BLaER1 treated with 17β-estradiol and CSF1 and Interleukin-3, amounts not matched to agents 10 nM and 100 nM (cell line): Measurements from ENCODE around the gene TP53BP2.
"Not testable (repeated sequence)": the region's sequence is repeated elsewhere in the genome, so short reads cannot be mapped to it uniquely, and the experiment has no call there.

Source experiments
- H3K27ac ChIP-seq, 11 experiments: shearing (Covaris generic); formaldehyde crosslinking; 2 replicates each; pipeline ENCODE4 v1.8.1; 2022
- H3K27me3 ChIP-seq, 11 experiments: shearing (Covaris generic); formaldehyde crosslinking; 2 replicates each; pipeline ENCODE4 v1.8.1; 2022
- H3K36me3 ChIP-seq, 11 experiments: shearing (Covaris generic); formaldehyde crosslinking; 2 replicates each; pipeline ENCODE4 v1.8.1; 2022
- H3K4me1 ChIP-seq, 10 experiments: shearing (Covaris generic); formaldehyde crosslinking; 2 replicates each; pipeline ENCODE4 v1.8.1; 2022
- H3K4me2 ChIP-seq, 11 experiments: shearing (Covaris generic); formaldehyde crosslinking; 2 replicates each; pipeline ENCODE4 v1.8.1; 2022
- H3K4me3 ChIP-seq, 10 experiments: shearing (Covaris generic); formaldehyde crosslinking; 2 replicates each; pipeline ENCODE4 v1.8.1; 2022
- H3K9ac ChIP-seq, 11 experiments: shearing (Covaris generic); formaldehyde crosslinking; 2 replicates each; pipeline ENCODE4 v1.8.1; 2022
- H3K9me3 ChIP-seq, 11 experiments: shearing (Covaris generic); formaldehyde crosslinking; replicated peaks in 1 of 11; 2 replicates each; pipeline ENCODE4 v1.8.1; 2022
- H4K20me1 ChIP-seq, 11 experiments: shearing (Covaris generic); formaldehyde crosslinking; 2 replicates each; pipeline ENCODE4 v1.8.1; 2022
- Cebpa-rat ChIP-seq, 11 experiments: shearing (Covaris generic); IDR thresholded peaks; 2 replicates each; pipeline ENCODE4 v1.8.1; 2022

TP53BP2 gene

DNA sequence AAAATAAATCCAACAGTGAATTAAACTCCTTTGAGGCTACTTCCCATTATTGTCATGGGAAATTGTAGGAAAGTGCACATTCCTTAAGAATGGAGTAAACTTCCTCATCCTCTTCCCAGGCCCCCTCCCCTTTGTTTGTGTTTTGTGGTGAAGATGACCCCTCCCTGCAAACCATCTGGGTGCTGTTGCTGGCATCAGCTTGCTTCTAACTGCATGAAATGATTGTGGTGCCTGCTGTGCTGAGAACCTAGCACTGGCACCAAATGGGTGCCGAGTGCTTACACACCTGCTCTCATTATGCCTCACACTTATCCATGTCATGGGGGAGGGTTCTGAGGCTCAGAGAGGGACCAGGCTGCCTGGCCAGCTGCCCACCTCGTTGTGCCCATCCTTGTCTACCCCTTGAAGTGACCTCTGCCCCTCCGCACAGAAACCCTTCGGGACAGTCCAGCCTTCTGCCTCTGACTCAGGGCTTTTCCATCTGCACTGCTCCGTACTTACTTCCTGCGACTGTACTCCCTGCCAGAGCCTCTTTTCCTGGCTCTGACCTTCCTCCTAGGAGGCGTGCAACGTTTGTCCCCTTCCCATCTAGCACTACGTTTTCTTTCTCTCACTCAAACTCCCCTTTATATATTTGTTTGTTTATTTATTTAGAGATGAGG, 102.8 kb downstream of the TP53BP2 start:
- no peak overlapping the region for H3K4me2 ChIP-seq
- no peak for TF ChIP-seq Cebpa-rat (IDR thresholded peaks at IDR 0.05)
- H3K27me3 ChIP-seq, result no peaks in the 10 kb centered on the region
- no peak overlapping the region for H3K4me3 ChIP-seq
- no peak overlapping the region for H3K27ac ChIP-seq
- H3K4me1 ChIP-seq, result no peaks in the 10 kb centered on the region
- peaks cover 0 to 30% (median 0%) of the 10 kb centered on the region in 11 experiments; a peak in 4 of 22 replicates for H4K20me1 ChIP-seq
- H3K36me3 ChIP-seq, result peaks cover 19 to 83% (median 41%) of the 10 kb centered on the region in 11 experiments; a peak in 20 of 22 replicates
- H3K9ac ChIP-seq, result no peak overlapping the region
- H3K9me3 ChIP-seq, result no peaks in the 10 kb centered on the region

DNA sequence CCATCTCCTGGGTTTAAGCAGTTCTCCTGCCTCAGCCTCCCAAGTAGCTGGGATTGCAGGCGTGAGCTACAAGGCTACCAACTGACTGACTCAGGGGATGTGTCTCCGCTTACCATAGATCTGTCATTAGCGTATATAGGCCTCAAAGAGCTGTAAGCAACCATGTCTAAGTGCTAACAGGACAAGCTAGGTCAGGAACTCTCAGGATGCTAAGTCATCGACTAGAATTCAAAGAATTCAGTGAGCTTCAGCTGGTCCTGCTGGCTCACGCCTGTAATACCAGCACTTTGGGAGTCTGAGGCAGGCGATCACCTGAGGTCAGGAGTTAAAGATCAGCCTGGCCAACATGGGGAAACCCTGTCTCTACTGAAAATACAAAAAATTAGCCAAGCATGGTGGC, 103.9 kb downstream of the TP53BP2 start:
- no peak for TF ChIP-seq Cebpa-rat (IDR thresholded peaks at IDR 0.05)
- peaks cover 13 to 72% (median 33%) of the 10 kb centered on the region in 11 experiments; a peak in 20 of 22 replicates for H3K36me3 ChIP-seq

DNA sequence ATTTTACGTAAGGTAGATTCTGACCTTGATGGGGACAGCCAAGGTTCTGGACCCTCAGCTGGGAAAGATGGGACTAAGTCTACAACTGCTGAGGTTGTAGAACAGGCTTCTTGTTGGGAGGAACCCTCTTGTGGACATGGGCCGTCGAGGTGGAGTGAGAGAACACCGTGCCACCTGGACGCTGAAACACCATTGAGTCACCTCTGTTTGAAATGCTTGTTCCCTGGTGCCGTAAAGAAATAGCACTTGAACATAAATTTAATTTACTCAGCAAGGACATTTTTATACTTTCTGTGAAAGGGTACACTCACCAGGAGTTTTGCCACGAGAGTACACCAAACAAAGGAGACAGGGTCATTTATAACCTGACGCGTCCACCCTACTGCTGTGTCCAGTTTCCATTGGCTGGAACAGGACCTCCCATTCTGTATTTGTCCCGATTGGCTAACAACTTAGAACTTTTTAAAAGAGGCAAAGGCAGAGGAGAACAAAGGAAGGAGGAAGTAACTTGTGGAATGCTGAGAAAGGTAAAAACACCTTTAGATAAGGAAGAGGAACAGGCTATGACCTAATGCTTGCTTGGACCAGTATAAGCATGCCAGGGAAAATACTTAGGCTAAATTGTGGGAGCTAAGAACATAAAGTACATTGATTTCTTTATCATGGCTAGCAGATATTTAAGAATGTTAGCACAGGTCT, 105.6 kb downstream of the TP53BP2 start:
- H3K4me2 ChIP-seq, H3K27ac ChIP-seq, H3K9ac ChIP-seq, H3K4me1 ChIP-seq, H3K27me3 ChIP-seq, H3K9me3 ChIP-seq, H3K4me3 ChIP-seq: not testable (repeated sequence)
- Histone ChIP-seq H3K36me3 (peaks cover 0 to 67% (median 17%) of the 10 kb centered on the region in 11 experiments; a peak in 19 of 22 replicates), H4K20me1 (peaks cover 0 to 33% (median 0%) of the 10 kb centered on the region in 11 experiments; a peak in 8 of 22 replicates)

More for the DNA sequence above, 103.9 kb downstream of the TP53BP2 start:
- H3K9me3 ChIP-seq, result no peaks in the 10 kb centered on the region
- no peak overlapping the region for H3K27ac ChIP-seq
- H3K4me1 ChIP-seq, result no peaks in the 10 kb centered on the region
- H3K4me3 ChIP-seq, result no peak overlapping the region
- no peak overlapping the region for H3K9ac ChIP-seq
- H4K20me1 ChIP-seq, result peaks cover 0 to 25% (median 0%) of the 10 kb centered on the region in 11 experiments; a peak in 7 of 22 replicates
- no peak overlapping the region for H3K4me2 ChIP-seq
- no peaks in the 10 kb centered on the region for H3K27me3 ChIP-seq

DNA sequence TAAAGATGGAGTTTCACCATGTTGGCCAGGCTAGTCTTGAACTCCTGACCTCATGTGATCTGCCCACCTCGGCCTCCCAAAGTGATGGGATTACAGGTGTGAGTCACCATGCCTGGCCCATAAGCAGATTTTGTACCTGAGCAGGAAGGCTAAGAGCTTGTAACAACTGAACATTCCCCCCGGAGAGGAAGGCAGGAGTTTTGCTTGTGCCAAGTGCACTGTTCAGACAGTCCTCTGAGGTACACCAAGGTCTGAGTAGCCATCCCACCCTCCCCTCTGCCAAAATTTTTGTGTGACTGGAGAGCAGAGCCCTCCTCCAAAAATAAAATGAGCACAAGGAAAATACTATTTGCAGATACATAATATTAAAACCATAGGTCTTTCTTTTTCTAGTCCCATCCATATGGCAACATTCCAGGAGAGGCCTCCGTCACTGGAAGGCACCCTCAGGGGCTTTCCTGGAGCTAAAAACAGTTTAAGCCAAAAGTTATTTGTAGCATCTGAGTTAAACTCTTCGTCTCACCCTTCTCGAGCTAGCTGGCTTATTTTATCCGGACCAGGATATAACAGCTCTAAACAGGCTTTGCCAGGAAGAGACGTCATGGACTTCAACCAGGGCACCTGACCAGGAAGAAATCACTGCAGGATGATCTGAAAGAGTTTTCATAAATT, 106.2 kb downstream of the TP53BP2 start:
- Histone ChIP-seq H3K27me3 (no peaks in the 10 kb centered on the region), H3K27ac (no peak overlapping the region), H3K4me1 (0 out of 20 replicates have a peak, but pooled peaks cover 0 to 4% (median 0%) of the 10 kb centered on the region in 10 experiments), H3K4me3 (no peak overlapping the region), H3K9ac (no peak overlapping the region), H3K4me2 (no peak overlapping the region), H4K20me1 (peaks cover 0 to 35% (median 0%) of the 10 kb centered on the region in 11 experiments; a peak in 8 of 22 replicates), H3K36me3 (peaks cover 0 to 64% (median 12%) of the 10 kb centered on the region in 11 experiments; a peak in 16 of 22 replicates), H3K9me3 (no peaks in the 10 kb centered on the region)
- TF ChIP-seq Cebpa-rat (IDR thresholded peaks at IDR 0.05), result no peak

DNA sequence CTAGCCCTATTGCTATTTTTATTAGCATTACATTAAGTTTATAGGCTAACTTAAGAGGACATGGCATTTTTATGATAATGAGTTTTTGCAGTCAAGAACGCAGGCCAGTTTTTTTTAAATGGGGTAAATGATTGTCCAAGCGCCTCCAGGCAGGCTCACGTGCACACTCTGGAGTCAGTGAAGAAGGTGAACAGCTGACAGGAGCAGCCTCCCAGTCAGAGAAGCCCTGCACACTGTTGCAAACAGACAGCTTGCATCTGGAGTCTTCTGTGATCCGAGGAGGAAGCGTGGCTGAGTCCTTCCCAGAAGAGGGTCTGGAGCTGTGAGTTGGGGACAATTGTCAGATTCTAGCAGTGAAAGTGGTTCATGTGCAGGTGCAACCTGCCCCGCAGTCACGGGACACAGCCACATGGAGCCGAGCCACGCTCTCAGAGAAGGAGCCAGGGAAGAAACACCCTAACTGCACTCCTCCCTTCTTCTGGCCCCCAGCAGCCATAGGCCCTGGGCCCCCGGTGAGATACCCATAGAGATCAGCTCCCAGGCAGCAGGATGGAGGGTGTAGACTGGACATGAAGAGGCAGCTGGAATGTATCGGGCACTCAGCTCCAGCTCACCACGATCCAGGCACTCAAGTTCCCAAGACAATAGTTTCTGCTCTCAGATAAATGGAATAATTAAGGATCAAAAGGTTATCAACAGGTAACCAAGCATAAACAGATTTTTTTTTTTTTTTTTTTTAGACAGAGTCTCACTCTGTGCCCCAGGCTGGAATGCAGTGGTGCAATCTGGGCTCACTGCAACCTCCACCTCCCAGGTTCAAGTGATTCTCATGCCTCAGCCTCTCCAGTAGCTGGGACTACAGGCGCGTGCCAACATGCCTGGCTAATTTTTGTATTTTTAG, 107.0 kb downstream of the TP53BP2 start:
- no peak overlapping the region for H3K4me2 ChIP-seq

DNA sequence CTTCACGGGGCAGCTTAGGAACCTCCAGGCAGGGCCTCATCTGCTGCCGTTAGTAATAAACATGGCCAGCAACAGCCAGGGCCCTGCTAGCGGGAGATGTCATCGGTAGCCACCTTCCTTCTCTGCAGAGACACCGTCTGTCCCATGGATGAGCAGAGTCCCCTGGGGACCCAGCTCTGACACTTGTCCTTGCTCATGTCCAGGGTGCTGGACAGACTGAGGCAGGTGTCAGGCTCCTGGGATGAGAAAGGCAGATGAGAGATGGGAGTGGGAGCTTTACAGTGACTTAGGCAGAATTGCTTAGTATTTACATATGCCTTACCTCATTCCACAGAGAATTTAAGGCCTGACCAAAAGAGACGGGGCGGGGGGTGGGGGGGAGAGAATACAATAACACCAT, 108.4 kb downstream of the TP53BP2 start:
- Histone ChIP-seq H3K27me3 (no peaks in the 10 kb centered on the region), H3K4me1 (0 out of 20 replicates have a peak, but pooled peaks cover 0 to 4% (median 0%) of the 10 kb centered on the region in 10 experiments), H3K36me3 (peaks cover 0 to 62% (median 9%) of the 10 kb centered on the region in 11 experiments; a peak in 15 of 22 replicates), H3K9me3 (no peaks in the 10 kb centered on the region), H3K4me2 (no peak overlapping the region), H4K20me1 (peaks cover 0 to 45% (median 4%) of the 10 kb centered on the region in 11 experiments; a peak in 10 of 22 replicates), H3K9ac (no peak overlapping the region), H3K27ac (no peak overlapping the region), H3K4me3 (no peak overlapping the region)
- TF ChIP-seq Cebpa-rat (IDR thresholded peaks at IDR 0.05), result no peak

More for the DNA sequence above, 107.0 kb downstream of the TP53BP2 start:
- Histone ChIP-seq H4K20me1 (peaks cover 0 to 42% (median 0%) of the 10 kb centered on the region in 11 experiments; a peak in 9 of 22 replicates), H3K4me3 (no peak overlapping the region), H3K27me3 (no peaks in the 10 kb centered on the region), H3K9ac (no peak overlapping the region), H3K27ac (no peak overlapping the region), H3K36me3 (peaks cover 0 to 64% (median 12%) of the 10 kb centered on the region in 11 experiments; a peak in 16 of 22 replicates), H3K9me3 (no peaks in the 10 kb centered on the region), H3K4me1 (0 out of 20 replicates have a peak, but pooled peaks cover 0 to 4% (median 0%) of the 10 kb centered on the region in 10 experiments)
- no peak for TF ChIP-seq Cebpa-rat (IDR thresholded peaks at IDR 0.05)

DNA sequence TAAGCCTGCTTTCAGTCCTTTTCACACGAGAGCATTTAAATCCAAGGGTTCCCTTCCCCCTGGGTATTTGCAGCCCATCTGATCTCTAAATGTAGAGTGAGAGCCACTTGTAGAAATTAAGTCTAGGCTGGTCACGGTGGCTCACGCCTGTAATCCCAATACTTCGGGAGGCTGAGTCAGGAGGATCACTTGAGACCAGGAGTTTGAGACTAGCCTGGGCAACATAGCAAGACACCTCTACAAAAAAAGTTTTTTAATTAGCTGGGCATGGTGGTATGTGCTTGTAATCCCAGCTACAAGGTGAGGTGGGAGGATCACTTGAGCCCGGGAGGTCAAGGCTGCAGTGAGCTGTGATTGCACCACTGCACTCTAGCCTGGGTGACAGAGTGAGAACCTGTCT, 109.1 kb downstream of the TP53BP2 start:
- not testable (repeated sequence) for H3K4me2 ChIP-seq, H3K27me3 ChIP-seq, H3K9ac ChIP-seq, H3K4me1 ChIP-seq, H3K4me3 ChIP-seq, H3K9me3 ChIP-seq, H3K27ac ChIP-seq
- peaks cover 0 to 66% (median 13%) of the 10 kb centered on the region in 11 experiments; a peak in 16 of 22 replicates for H3K36me3 ChIP-seq
- peaks cover 0 to 51% (median 9%) of the 10 kb centered on the region in 11 experiments; a peak in 10 of 22 replicates for H4K20me1 ChIP-seq
